NCI-H524 treated with DMSO at 0.1 percent for 48 hours (cell line): Measurements from ENCODE around the gene PTPRZ1.
A peak's percentile ranks its signal among the peaks of the same experiment; 100 is the strongest.

Source experiments
- DNase-seq: peaks from one replicate; lab custom pipeline; 2025; lab: John Stamatoyannopoulos, UW

Gene PTPRZ1

DNA sequence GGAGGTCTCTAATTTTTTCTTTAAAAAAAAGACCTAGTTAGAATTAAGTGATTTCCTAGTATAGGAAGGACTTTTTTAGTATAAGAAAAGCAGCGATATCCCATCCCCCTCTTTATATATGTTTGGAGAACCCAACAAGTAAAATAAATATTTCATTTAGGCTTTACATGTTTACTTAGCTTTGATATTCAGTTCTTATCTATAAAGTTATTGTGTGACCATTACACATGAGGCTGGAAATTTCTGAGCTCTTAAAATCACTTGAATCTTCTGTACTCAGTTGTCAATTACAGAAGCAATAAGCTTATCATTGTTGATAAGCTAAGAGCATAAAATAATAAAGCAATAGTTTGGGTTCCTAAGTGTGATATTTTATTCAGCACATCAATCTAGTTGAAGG, 181.4 kb downstream of the PTPRZ1 start:
- DNase-seq: no peak

DNA sequence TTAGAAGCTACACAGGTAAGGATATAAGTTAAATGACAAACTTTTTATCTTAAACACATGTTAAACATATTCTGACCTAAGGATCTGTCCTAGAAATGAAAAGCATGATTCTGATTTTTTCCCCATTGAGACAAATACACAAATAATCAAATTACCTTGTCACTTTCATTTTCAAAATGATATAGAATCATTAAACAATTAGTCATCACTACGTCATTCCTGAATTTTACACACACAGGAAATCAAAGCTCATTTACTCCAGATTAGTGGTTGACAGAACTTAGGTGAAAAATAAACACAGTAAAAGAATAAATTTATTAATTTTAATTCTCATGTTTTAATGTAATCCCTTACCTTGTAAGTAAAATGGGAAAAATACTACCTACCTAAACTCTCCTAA, 182.1 kb downstream of the PTPRZ1 start:
- DNase-seq: no peak

- DNase-seq: no peak
Observed at GRCh38 chr7:122056977-122057376, 184.0 kb downstream of the PTPRZ1 start.

DNA sequence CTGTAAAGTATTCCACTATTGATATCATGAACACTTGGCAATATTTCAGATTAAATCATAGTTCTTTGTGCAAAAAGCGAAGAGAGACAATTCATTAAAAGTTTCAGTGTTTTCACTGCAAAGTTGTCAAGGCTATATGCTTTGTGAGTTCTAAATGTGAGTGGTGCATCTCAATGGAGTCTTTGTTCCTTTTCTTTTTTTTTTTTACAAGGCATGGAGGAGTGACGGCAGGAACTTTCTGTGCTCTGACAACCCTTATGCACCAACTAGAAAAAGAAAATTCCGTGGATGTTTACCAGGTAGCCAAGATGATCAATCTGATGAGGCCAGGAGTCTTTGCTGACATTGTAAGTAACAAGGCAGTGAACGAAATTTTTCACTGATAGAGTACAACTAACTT, 186.6 kb downstream of the PTPRZ1 start:
- no peak for DNase-seq

DNA sequence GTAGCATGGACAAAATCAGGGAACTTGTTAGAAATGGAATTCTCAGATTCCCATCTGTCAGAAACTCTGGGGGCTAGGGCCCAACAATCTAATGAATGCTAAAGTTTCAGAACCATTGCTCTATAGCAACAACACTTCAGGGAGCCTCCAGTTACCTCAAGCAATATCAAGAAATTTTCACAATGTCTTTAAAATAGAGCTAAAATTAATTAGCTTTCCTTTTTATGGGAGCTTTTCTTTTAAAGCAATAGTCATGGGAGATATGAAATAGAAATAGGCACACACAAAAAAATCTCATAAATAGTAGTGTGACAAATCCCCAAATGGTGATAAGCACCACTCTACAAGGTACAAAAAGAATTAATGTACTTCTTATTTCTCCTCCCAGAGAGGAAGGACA, 190.2 kb downstream of the PTPRZ1 start:
- no peak for DNase-seq

DNA sequence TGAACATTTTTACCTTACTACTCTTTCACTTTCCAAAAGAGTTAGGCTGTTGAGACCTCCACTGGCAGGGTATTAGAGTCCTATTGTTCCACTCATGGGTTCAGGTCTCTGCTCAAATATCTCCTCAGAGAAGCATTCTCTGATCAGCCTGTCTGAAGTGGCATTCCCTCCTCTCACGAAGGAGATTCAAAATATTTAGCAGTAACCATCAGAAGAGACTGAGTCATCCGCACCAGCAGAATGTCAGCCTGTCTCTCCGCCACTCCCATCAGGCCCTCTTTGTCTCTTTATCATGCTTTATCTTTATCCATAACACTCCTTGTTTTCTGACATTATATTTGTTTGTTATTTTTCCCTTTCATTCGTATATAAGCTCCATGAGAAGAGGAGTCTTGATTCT, 192.0 kb downstream of the PTPRZ1 start:
- no peak for DNase-seq

- no peak for DNase-seq
Observed at GRCh38 chr7:122067077-122067476, 194.1 kb downstream of the PTPRZ1 start.

DNA sequence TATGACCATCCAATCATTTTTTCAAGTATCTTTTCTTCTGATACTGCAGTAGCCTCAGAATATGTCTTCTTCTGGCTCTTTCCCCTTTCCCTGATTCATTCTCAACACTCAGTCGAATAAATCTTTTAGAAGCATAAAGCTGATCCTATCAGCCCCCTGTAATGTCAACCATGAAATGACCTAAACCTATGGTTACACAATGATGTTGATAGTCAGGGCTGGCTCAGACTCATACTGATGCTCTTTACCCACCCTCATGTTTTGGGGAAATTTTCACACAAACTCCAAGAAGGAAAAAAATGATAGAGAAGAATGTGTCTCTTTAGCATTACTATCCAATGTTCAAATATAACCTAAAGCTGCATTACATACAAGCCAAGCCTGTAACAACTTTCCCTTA, 195.1 kb downstream of the PTPRZ1 start:
- no peak for DNase-seq

- no peak for DNase-seq
Observed at GRCh38 chr7:122068999-122069398, 196.0 kb downstream of the PTPRZ1 start.

DNA sequence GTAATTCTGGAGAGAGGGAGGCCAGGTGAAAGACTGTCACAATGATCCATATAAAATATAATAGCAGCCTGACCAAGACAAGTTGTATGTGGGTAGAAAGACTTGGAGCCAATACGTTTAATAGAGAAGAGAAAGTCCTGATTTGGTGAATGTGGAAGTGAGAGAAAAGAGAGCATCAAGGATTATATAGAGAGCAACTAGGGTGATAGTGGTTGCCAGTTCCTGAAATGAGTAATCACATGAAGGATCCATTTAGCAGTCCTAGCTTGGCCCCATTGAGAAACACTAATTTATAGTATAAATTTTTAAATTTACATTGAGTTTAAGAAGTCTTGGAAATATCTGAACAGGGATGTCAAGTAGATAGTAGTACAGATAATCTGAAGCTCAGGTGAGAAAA, 197.1 kb downstream of the PTPRZ1 start:
- no peak for DNase-seq

- no peak for DNase-seq
Observed at GRCh38 chr7:122070834-122071233, 197.9 kb downstream of the PTPRZ1 start.

DNA sequence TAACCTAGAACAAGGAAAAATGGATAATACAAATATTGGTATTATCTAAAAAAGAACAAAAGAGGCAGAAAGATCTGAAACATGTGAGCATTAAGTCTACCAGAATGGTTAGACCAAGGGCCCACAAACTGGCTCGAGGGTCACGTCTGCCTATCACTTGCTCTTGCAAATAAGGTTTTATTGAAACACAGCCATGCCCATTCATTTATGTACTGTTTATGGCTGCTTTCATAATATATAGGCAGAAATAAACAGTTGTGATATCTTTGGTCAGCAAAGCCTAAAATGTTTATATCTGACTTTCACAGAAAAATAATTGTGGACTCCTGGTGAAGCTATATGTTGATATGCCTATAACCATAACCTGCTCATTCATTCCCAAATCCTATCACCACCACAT, 199.3 kb downstream of the PTPRZ1 start:
- DNase-seq: no peak

DNA sequence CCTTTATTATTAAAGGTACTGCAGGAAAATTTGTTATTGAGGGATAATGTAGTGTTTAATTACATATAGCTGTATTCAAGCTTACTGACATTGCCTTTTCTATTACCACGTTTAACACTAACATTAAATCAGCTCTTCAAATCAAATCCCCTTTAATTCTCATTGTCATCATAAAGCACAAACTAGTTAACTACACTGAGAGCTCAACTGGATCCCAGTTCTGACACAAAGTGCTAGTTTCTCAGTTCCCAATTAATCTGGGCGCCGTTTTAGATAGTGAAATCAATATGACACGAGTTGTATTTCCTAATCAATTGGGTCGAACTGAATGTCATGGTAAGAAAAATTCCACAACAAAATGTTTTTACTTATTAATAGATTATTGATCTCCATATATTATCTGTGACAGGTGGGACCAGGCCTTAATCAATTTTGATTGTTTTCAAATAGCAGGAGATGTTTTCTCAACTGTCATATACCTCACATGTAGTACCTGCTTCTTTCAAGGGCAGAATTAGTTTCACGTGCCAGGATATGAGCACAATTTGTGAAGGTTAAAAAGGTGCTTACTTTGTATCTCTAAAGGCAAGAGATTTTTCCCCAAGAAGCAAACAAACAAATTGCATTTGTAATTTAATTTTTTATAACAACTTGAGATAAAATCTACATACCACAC, 200.1 kb downstream of the PTPRZ1 start:
- DNase-seq: no peak

DNA sequence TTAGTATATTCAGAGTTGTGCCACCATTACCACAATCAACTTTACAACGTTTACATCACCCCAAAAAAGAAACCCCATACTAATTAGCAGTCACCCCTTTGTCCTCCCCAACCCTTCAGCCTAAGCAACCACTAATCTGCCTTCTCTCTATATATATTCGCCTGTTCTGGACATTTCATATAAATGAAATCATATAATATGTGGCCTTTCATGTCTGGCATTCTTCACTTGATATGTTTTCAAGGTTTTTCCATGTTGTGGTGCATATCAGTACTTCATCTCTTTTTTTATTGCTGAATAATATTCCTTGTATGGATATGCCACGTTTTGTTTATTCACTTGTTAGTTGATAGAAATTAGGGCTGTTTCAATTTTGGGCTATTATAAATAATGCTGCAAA, 200.7 kb downstream of the PTPRZ1 start:
- no peak for DNase-seq

DNA sequence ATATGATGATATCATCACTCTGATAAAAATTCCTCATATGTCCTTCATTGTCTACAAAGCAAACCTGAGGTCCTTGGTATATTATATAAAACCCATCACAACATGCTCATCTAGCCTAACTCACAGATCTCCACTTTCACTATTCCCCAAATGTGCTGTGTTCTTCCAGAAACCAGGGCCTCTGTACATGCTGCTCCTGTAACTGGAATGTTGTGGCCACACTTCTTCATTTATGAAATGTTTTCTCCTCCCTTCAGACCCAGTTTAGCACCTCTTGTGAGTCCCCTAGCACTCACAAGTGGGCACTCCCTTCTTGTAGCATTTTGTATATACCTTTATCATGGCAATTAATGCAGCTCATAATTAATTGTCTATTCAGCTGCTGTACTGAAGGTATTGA, 209.2 kb downstream of the PTPRZ1 start:
- DNase-seq: no peak

DNA sequence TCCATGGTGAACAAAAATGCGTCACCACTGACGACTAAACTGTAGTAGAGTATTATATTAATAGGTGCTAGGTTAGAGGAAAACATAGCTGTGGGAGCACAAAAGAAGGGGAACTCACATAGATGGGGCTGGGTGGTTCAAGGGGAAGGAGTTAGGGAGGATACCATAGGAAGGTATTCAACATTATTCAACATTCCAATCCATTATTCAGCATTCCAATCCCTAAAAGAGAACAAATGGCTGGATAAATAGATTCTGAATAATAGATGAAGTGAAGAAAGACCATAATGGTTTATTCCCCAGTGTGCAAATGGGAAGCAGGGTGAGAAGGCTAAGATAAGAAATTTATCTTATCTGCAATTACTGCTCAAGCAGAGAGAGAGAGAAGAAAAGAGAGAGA, 209.7 kb downstream of the PTPRZ1 start:
- DNase-seq: no peak

DNA sequence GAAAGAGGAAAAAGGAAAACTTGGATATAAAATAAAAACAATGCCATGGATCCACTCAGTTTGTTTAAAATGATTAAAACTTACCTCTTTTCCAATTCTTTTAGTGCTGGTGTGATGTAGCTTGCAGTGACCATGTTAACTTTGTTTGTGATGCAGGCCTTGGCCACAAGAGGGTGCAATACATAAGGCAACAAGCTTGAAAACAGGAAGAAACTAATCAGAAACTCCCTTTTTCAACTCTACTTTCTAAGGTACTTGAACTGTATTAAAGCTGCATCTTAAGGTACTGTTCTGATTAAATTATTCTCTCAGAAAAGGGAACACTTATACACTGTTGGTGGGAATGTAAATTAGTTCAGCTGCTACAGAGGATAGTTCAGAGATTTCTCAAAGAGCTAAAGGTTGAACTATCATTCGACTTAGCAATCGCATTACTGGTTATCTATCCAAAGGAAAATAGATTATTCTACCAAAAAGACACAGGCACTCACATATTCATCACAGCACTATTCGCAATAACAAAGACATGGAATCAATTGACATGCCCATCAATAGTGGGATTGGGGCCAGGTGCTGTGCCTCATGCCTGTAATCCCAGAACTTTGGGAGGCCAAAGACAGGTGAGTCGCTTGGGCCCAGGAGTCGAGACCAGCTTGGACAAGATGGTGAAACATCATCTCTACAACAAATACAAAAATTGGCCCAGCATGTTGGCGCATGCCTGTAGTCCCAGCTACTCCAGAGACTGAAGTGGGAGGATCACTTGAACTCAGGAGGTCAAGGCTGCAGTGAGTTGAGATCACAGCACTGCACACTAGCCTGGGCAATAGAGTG, 220.2 kb downstream of the PTPRZ1 start:
- peak; percentile 6 for DNase-seq

- no peak for DNase-seq
Observed at GRCh38 chr7:122094549-122094948, 221.6 kb downstream of the PTPRZ1 start.

DNA sequence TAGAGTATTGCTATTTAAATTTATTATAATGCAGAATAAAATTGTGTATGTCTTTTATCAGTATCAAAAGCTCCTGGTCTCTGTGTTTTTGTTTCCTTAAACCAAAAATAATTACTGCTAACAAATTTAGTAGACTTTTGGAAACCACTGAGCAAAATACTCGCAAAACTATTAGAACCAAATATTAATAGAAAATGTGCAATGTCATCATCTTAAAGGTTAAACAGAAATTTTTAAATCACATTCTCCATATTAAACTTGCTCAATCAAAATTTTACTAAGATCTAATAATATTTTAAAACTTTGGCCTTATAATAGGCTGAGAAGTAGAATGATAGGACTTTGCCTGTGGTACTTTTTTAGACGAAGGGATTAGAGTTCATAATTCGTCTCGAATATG, 222.7 kb downstream of the PTPRZ1 start:
- no peak for DNase-seq

- DNase-seq: no peak
Observed at GRCh38 chr7:122100021-122100420, 227.1 kb downstream of the PTPRZ1 start.

DNA sequence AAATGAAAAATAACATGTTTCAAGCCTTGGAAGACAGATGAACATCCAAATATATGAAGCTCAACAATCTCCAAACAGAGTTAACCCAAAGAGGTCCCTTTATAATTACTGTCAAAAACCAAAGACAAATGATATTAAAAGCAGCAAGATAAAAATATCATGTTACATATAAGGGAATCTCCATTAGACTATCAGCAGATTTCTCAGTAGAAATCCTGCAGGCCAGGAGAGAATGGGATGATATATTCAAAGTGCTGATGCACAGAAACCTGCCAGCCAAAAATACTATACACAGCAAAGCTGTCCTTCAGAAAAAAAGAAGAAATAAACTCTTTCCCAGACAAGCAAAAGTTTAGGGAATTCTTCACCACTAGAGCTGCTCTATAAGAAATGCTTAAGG, 230.1 kb downstream of the PTPRZ1 start:
- no peak for DNase-seq
